ENCODE measurements around the gene GGTA1.

Gene GGTA1

DNA sequence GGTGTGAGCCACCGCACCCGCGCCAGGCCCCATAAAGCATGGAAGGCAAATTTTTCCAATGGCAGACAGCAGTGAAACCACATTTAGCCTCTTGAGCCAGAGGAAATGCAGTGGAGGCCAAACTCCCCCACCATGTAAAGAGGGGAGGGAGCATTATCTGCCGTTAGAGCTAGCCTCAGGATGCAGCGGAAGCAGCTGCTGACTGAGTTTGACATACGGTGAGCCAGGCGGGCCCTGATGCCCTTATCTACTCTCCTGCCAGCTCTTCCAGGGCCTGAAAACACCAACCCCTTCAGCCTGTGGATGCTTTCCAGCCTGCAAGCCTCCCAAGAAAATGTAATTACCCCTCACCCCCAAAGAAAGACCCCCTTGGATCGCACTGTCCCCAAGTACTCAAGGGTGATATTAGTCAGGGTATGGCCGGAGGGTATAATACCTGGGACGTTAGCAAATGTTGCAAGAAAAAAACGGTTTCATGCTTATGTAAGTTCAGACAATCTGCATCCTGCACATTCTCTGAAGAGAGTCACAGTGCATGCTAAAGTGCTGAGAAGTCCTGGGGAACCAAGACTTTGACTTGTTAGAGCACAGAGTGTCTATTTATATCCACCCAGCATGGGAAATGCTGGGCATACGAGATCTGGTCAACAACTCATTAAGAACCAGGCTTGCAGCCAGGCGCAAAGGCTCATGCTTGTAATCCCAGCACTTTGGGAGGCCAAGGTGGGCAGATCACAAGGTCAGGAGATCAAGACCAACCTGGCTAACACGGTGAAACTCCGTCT, 11.3 kb upstream of the GGTA1 start:
- H2AFZ ChIP-seq: no peak overlapping the region
- TF ChIP-seq, protein P1, sequence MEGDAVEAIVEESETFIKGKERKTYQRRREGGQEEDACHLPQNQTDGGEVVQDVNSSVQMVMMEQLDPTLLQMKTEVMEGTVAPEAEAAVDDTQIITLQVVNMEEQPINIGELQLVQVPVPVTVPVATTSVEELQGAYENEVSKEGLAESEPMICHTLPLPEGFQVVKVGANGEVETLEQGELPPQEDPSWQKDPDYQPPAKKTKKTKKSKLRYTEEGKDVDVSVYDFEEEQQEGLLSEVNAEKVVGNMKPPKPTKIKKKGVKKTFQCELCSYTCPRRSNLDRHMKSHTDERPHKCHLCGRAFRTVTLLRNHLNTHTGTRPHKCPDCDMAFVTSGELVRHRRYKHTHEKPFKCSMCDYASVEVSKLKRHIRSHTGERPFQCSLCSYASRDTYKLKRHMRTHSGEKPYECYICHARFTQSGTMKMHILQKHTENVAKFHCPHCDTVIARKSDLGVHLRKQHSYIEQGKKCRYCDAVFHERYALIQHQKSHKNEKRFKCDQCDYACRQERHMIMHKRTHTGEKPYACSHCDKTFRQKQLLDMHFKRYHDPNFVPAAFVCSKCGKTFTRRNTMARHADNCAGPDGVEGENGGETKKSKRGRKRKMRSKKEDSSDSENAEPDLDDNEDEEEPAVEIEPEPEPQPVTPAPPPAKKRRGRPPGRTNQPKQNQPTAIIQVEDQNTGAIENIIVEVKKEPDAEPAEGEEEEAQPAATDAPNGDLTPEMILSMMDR (IDR thresholded peaks at IDR 0.05): no peak
- H3K27ac ChIP-seq: no peak overlapping the region
- no peak overlapping the region for H3K4me2 ChIP-seq (ENCODE audit: low read length)
- no peaks in the 10 kb centered on the region for H3K36me3 ChIP-seq (ENCODE audit: control insufficient read depth, insufficient read depth, low read length)
- no peaks in the 10 kb centered on the region for H3K79me2 ChIP-seq
- no peaks in the 10 kb centered on the region for H3K4me1 ChIP-seq
- H3K9ac ChIP-seq: no peak overlapping the region
- H3K4me3 ChIP-seq (ENCODE audit: low read depth, low read length): no peak overlapping the region
- H3K27me3 ChIP-seq (ENCODE audit: control insufficient read depth, insufficient read depth, low read length): no peaks in the 10 kb centered on the region
- no peaks in the 10 kb centered on the region for H3K9me3 ChIP-seq (ENCODE audit: control insufficient read depth, low read length)

DNA sequence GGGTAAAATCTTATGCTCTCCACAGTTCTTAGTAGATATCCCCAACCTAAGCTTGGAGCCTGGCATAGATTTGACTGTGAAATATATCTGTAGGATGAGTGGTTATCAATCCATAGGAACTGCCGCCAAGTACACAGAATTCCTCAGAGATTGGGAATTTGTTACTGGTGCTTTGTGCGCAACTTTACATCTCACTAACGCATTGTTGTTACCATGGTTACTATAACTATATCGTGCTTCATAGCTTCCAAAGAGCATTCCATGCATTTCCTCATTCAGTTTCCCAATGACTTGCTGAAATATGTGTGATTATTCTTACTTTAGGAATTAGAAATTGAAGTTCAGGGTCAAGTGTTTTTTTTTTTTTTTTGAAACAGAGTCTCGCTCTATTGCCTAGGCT, 9.5 kb upstream of the GGTA1 start:
- H3K9ac ChIP-seq: no peak overlapping the region

DNA sequence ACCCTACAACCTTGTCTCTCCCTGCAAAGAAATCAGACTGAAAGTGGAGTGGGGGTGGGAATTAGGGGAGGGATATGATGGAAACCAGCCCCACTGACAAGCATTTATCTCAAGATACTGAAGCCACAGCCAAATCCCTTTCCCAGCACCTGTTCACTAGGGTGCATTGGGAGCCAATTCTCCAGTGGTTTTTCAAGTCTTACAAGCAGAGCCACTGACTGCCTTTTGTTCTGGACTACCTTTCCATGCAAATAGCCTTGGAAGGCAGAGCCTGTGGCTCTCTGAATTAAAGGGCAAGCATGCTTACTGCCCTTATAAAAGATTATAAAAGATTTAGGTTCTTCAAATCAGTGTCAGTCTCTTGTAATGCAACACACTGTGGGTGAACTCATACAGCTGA, 8.8 kb upstream of the GGTA1 start:
- Histone ChIP-seq H3K27me3 (ENCODE audit: control insufficient read depth, insufficient read depth, low read length) (no peaks in the 10 kb centered on the region), H3K36me3 (ENCODE audit: control insufficient read depth, insufficient read depth, low read length) (no peaks in the 10 kb centered on the region), H3K4me1 (no peaks in the 10 kb centered on the region), H3K9ac (no peak overlapping the region), H3K4me3 (ENCODE audit: low read depth, low read length) (no peak overlapping the region), H3K9me3 (ENCODE audit: control insufficient read depth, low read length) (no peaks in the 10 kb centered on the region), H3K27ac (no peak overlapping the region), H3K79me2 (no peaks in the 10 kb centered on the region), H3K4me2 (ENCODE audit: low read length) (no peak overlapping the region), H2AFZ (no peak overlapping the region)
- TF ChIP-seq, protein P1 (IDR thresholded peaks at IDR 0.05): no peak

More for the DNA sequence above, 9.5 kb upstream of the GGTA1 start:
- H3K9me3 ChIP-seq (ENCODE audit: control insufficient read depth, low read length): no peaks in the 10 kb centered on the region
- TF ChIP-seq, protein P1 (IDR thresholded peaks at IDR 0.05): no peak
- no peak overlapping the region for H3K4me2 ChIP-seq (ENCODE audit: low read length)
- H3K4me1 ChIP-seq: no peaks in the 10 kb centered on the region
- no peaks in the 10 kb centered on the region for H3K79me2 ChIP-seq
- H3K27ac ChIP-seq: no peak overlapping the region
- H3K27me3 ChIP-seq (ENCODE audit: control insufficient read depth, insufficient read depth, low read length): no peaks in the 10 kb centered on the region
- no peak overlapping the region for H2AFZ ChIP-seq
- H3K36me3 ChIP-seq (ENCODE audit: control insufficient read depth, insufficient read depth, low read length): no peaks in the 10 kb centered on the region
- H3K4me3 ChIP-seq (ENCODE audit: low read depth, low read length): no peak overlapping the region

DNA sequence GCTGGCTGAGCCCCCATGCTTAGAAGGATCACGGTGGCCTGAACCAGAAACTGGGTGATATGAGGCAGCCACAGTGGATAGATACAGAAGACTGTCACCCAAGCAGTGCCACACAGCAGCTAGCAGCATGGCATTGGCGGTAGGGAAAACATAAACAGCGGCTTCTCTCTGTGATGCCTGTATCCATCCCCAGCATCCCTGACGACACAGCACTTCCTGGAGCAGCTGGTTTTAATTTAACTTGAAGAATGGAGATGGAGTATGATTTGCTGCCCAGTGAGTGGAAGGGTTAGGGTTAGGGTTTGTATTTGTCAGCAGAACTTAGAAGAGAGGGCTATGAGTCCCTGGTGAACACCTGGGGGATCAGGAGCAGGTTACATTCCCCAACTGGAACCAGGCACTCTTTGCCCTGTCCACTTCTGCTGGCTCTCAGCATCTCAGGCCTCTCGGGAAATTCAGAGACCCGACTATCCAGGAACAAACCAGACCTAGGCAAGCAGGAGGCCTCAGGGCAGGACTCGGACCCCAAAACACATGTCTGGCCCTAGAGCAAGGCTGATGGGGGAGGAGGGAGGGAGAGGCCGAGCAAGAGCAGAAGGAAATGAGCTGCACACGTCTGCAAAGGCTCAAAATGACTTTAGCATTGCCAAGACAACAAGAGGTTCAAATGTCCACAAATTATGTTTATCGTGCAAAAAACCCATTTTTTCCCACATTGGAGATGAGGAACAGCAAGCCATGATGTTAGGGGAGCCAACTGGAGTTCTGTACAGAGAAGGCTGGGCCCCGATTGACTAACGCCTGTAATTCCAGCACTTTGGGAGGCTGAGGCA, 6.5 kb upstream of the GGTA1 start:
- Histone ChIP-seq H3K9ac (no peak overlapping the region), H3K4me2 (ENCODE audit: low read length) (no peak overlapping the region), H3K36me3 (ENCODE audit: control insufficient read depth, insufficient read depth, low read length) (no peaks in the 10 kb centered on the region), H2AFZ (no peak overlapping the region), H3K4me1 (no peaks in the 10 kb centered on the region), H3K27ac (no peak overlapping the region), H3K9me3 (ENCODE audit: control insufficient read depth, low read length) (no peaks in the 10 kb centered on the region), H3K4me3 (ENCODE audit: low read depth, low read length) (no peak overlapping the region), H3K79me2 (no peaks in the 10 kb centered on the region), H3K27me3 (ENCODE audit: control insufficient read depth, insufficient read depth, low read length) (no peaks in the 10 kb centered on the region)
- TF ChIP-seq, protein P1 (IDR thresholded peaks at IDR 0.05): no peak

Data from parathyroid adenoma (tissue), 2 donors.